VCaP (cell line): ENCODE data around the gene PKP1.

Experiments used
- H3K27ac ChIP-seq: fragments of 450-650 bp; 2 replicates; pipeline ENCODE4 v1.5.1; 2017
- TF ChIP-seq, protein P1 (sequence below): fragments of 450-650 bp; conservative IDR thresholded peaks from 2 replicates; pipeline ENCODE4 v1.5.1; 2017; ENCODE audit warnings: mild to moderate bottlenecking, moderate library complexity

PKP1 gene

DNA sequence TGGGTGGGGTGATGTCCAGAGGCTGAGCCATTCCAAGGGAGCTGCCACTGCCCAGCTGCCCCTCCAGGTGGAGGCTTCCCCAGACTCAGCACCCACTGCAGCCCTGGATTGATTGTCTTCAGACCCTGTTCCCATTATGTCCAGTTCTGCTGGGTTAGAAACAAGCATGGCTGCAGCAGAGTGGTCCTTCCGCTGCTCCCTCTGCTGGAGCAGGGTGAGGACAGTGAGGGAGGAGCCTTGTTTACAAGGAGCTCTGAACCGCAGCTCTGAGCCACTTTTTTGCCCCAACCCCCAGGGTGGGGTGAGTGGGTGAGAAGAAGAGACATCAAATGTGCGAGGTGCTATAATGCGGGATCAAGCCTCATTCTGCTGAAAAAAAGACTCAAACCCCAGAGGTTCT lies 91.9 kb downstream of the PKP1 start:
- H3K27ac ChIP-seq: no peak overlapping the region
- TF ChIP-seq, protein P1, sequence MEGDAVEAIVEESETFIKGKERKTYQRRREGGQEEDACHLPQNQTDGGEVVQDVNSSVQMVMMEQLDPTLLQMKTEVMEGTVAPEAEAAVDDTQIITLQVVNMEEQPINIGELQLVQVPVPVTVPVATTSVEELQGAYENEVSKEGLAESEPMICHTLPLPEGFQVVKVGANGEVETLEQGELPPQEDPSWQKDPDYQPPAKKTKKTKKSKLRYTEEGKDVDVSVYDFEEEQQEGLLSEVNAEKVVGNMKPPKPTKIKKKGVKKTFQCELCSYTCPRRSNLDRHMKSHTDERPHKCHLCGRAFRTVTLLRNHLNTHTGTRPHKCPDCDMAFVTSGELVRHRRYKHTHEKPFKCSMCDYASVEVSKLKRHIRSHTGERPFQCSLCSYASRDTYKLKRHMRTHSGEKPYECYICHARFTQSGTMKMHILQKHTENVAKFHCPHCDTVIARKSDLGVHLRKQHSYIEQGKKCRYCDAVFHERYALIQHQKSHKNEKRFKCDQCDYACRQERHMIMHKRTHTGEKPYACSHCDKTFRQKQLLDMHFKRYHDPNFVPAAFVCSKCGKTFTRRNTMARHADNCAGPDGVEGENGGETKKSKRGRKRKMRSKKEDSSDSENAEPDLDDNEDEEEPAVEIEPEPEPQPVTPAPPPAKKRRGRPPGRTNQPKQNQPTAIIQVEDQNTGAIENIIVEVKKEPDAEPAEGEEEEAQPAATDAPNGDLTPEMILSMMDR: peak; percentile 34

DNA sequence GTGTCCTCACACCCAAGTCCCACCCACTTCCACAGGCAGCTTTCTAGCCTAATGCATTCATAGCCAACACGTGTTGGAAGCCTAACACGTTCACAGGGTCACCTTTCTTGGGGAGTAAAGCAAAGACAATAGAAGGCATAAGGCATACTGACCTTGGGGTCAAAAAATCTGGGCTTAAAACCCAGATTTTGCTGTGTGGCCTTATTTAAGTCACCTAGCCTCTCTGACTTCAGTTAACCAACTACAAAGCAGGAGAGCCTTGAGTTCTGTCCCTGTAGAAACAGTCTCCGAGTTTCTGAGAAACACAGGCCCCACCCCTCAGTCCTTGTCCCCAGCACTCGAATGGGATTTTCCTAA lies 92.8 kb downstream of the PKP1 start:
- TF ChIP-seq, protein P1: no peak
- H3K27ac ChIP-seq: no peak overlapping the region

DNA sequence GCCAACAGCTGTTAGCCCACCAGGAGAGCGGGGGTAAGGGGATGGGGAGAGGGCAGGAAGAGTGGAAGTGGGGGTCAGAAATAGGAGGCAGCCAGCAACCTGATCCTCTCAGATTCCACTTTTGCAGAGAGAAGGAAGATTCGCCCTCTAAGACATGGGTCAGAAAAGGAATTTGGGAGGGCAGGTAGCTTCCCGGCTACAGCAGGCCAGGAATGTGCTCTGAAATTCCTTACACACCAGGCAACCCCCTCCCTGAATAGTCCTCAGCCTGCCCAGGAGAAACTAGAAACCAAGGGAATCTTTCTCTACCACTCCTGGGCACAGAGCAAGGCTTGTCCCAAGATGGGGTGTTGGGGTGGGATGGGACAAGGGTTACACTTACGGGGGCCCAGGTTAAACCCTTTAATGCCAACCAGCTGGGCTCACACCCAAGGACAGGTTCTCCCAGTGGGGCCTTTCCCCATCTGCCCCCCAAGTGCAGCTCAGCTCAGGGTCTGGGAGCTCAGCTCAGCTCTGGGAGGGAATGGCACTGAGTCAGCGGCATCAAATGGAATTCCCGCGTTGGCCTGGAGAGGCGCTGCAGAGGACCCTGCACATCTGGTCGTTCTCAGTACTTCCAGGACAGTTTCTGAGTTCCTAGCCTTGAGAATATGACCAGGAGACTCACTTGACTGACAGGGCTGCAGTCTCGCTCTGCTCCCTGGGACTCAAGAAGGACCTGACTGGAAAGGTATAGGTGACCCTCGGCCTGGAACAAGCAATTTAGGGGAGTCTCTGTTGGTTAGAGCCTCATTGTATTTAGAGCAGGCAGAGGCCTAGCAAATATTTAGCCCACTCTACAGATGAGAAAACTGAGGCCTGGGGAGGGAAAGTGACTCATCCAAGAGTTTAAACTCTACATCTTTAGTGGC lies 93.4 kb downstream of the PKP1 start:
- TF ChIP-seq, protein P1: peak; percentile 14; the same call in 1 of the 2 replicates
- no peak overlapping the region for H3K27ac ChIP-seq

DNA sequence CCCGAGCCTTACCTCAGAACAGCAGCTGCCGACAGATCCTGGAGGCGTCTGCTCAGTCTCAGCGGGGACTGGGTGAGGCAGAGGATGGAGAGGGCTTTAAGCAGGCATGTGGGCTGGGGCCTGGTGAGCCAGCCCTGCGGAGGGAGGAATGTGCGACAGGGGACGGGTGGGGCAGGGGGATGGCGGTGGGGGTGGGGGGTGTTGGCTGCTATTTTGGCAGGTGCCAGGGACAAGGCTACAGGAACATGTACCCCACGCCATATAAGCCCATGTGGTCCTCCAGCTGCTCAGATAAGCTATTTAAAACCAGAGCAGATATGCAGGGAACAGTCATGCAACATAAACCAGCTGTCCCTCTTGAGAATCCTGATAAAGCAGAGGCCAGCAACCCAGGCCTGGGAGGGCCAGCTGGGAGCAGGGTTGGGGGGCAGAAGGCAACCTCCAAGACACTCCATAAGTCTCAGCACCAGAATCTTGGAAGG lies 94.3 kb downstream of the PKP1 start, which contains the start of gene TNNT2:
Gene TNNT2 (minus strand): TSS at position 70 of the 482 bp plus-strand sequence. CDS start 4,426 bp downstream, outside the sequence.
- TF ChIP-seq, protein P1: no peak

DNA sequence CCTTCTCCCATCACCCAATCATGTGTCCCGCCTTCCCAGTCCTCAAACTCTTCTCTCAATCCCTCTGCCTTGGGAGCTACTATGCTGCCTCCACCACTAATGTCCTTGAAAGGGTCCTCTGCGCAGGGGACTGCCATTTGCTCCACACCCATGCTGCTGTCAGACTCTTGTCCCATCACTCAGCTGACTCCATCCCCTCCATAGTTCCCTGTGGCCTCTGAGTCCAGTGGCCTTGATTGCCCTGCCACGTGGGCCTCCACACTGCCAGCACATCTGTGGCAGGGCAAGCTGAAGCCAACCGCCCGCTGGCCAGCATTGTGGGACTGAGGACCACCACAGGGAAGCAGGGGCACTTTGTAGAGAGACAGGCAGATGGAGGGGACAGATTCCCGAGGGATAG lies 95.5 kb downstream of the PKP1 start:
- TF ChIP-seq, protein P1: no peak
- no peak overlapping the region for H3K27ac ChIP-seq

More for the DNA sequence above, 94.3 kb downstream of the PKP1 start, which contains the start of gene TNNT2:
- no peak within 1 kb of the TSS for H3K27ac ChIP-seq

DNA sequence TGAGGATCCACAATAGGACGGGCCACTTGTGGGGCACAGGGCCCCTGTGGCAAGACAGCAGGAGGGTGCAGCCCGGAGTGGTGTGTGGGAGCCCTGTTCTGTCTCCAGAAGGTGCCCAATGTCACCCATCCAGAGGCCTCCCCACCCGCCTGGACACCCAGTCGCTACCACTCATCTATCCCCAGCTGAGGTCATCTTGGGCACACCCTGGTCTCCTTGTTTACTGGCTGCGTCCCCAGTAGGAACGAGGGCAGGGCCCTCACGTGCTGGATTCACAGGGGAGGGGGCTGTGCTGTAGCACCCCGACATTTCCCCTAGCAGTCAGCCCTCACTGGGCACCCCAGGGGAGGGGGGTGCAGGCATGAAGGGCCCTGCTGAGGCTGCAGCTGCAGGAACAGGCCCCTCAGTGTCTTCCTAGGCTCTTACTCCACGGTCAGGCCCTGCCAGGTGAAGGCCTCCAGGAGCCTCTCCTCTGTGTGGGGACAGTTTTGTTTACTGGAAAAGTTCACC lies 96.5 kb downstream of the PKP1 start:
- no peak overlapping the region for H3K27ac ChIP-seq
- TF ChIP-seq, protein P1: no peak

DNA sequence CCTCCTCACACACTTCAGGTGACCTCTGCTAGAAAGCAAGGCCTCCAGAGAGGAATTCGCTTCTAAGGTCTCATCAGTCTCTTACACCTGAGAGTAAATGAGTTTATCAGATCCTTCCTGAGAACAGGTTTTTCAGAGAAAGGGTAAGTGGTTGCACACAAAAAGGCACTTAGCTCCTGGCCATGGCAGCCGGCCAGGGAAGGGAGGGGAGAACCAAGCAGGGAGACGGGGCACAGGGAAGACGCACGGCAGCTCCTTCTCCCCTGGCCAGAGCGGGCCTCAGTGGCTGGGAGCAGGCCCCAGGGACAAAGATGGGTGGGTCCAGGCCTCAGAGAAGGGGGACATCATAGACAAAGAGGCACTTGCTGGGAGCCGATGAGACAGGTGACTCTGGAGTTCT lies 97.8 kb downstream of the PKP1 start:
- TF ChIP-seq, protein P1: no peak

More for the DNA sequence above, 97.8 kb downstream of the PKP1 start:
- H3K27ac ChIP-seq: peak overlapping the region; percentile 45
